SK-N-SH treated with all-trans-retinoic acid at 6 μM for 48 hours (cell line): ENCODE data around the gene PIGX.
"Not testable (repeated sequence)": the region's sequence is repeated elsewhere in the genome, so short reads cannot be mapped to it uniquely, and the experiment has no call there.

ENCODE experiments used
- ATAC-seq: fragments of 200-7000 bp; cut with Tn5 transposase; 3 replicates; pipeline ENCODE4 v1.9.1; 2020; ENCODE audit warnings: mild to moderate bottlenecking, moderate library complexity
- ARNTL ChIP-seq: fragments of 450-650 bp; formaldehyde crosslinking; IDR thresholded peaks from 2 replicates; pipeline ENCODE4 v1.5.0; 2020; ENCODE audit warnings: low read depth, mild to moderate bottlenecking, moderate library complexity, borderline replicate concordance
- BACH2 ChIP-seq: fragments of 250-450 bp; sonication (Bioruptor Pico); IDR thresholded peaks from 2 replicates; pipeline ENCODE4 v1.9.0; 2021; ENCODE audit warnings: mild to moderate bottlenecking, borderline replicate concordance
- CSDC2 ChIP-seq: fragments of 250-450 bp; sonication (Bioruptor Pico); IDR thresholded peaks from 2 replicates; pipeline ENCODE4 v1.5.0; 2020; ENCODE audit warnings: mild to moderate bottlenecking, moderate library complexity
- ESRRG ChIP-seq: fragments of 250-450 bp; sonication (Bioruptor Pico); IDR thresholded peaks from 2 replicates; pipeline ENCODE4 v1.6.1; 2021; ENCODE audit warnings: mild to moderate bottlenecking
- GLIS3 ChIP-seq: fragments of 250-450 bp; sonication (Bioruptor Pico); IDR thresholded peaks from 2 replicates; pipeline ENCODE4 v1.5.0; 2020; ENCODE audit warnings: mild to moderate bottlenecking, moderate library complexity
- ISL1 ChIP-seq: fragments of 250-450 bp; sonication (Bioruptor Pico); IDR thresholded peaks from 2 replicates; pipeline ENCODE4 v2.1.2; 2022; ENCODE audit warnings: mild to moderate bottlenecking, moderate library complexity
- OSR1 ChIP-seq: fragments of 250-450 bp; sonication (Bioruptor Pico); IDR thresholded peaks from 2 replicates; pipeline ENCODE4 v1.8.0; 2022; ENCODE audit warnings: moderate library complexity, mild to moderate bottlenecking, inconsistent platforms
- PPARA ChIP-seq: fragments of 250-450 bp; sonication (Bioruptor Pico); IDR thresholded peaks from 2 replicates; pipeline ENCODE4 v1.5.0; 2020; ENCODE audit warnings: mild to moderate bottlenecking, borderline replicate concordance
- RARB ChIP-seq: fragments of 250-450 bp; sonication (Bioruptor Pico); IDR thresholded peaks from 2 replicates; pipeline ENCODE4 v1.8.0; 2021; ENCODE audit warnings: mild to moderate bottlenecking, moderate library complexity
- SNAI2 ChIP-seq: fragments of 250-450 bp; sonication (Bioruptor Pico); IDR thresholded peaks from 2 replicates; pipeline ENCODE4 v1.5.0; 2020; ENCODE audit warnings: mild to moderate bottlenecking, moderate library complexity
- TCF4 ChIP-seq: fragments of 250-450 bp; sonication (Bioruptor Pico); IDR thresholded peaks from 2 replicates; pipeline ENCODE4 v1.8.0; 2021; ENCODE audit warnings: mild to moderate bottlenecking, moderate library complexity, borderline replicate concordance
- TOX ChIP-seq: fragments of 250-450 bp; sonication (Bioruptor Pico); IDR thresholded peaks from 2 replicates; pipeline ENCODE4 v1.8.0; 2021; ENCODE audit warnings: mild to moderate bottlenecking, moderate library complexity, borderline replicate concordance
- ZC3H10 ChIP-seq: fragments of 250-450 bp; sonication (Bioruptor Pico); IDR thresholded peaks from 2 replicates; pipeline ENCODE4 v1.5.1; 2021; ENCODE audit warnings: mild to moderate bottlenecking, moderate library complexity
- ZFP3 ChIP-seq: fragments of 250-450 bp; sonication (Bioruptor Pico); IDR thresholded peaks from 2 replicates; pipeline ENCODE4 v1.5.0; 2020; ENCODE audit warnings: mild to moderate bottlenecking, moderate library complexity
- ZFP30 ChIP-seq: fragments of 450-650 bp; formaldehyde crosslinking; IDR thresholded peaks from 2 replicates; pipeline ENCODE4 v1.5.0; 2022; ENCODE audit warnings: mild to moderate bottlenecking, moderate library complexity
- ZNF565 ChIP-seq: fragments of 450-650 bp; formaldehyde crosslinking; conservative IDR thresholded peaks from 2 replicates; pipeline ENCODE4 v1.5.0; 2020; ENCODE audit warnings: low read depth, mild to moderate bottlenecking, moderate library complexity
- ZNF8 ChIP-seq: fragments of 450-650 bp; formaldehyde crosslinking; IDR thresholded peaks from 2 replicates; pipeline ENCODE4 v1.5.0; 2020; ENCODE audit warnings: mild to moderate bottlenecking, moderate library complexity
- TF ChIP-seq, protein P1 (sequence below): fragments of 250-450 bp; sonication (Bioruptor Pico); IDR thresholded peaks from 2 replicates; pipeline ENCODE4 v1.8.0; 2021; ENCODE audit warnings: low read depth, mild to moderate bottlenecking, moderate library complexity, borderline replicate concordance
- TF ChIP-seq, protein P2 (sequence below): fragments of 250-450 bp; sonication (Bioruptor Pico); IDR thresholded peaks from 2 replicates; pipeline ENCODE4 v1.8.0; 2020; ENCODE audit warnings: mild to moderate bottlenecking, moderate library complexity, borderline replicate concordance
- TF ChIP-seq, protein P3 (sequence below): fragments of 250-450 bp; sonication (Bioruptor Pico); IDR thresholded peaks from 2 replicates; pipeline ENCODE4 v1.5.1; 2021; ENCODE audit warnings: mild to moderate bottlenecking, moderate library complexity
- TF ChIP-seq, protein P4 (sequence below): fragments of 250-450 bp; sonication (Bioruptor Pico); IDR thresholded peaks from 2 replicates; pipeline ENCODE4 v1.5.1; 2020; ENCODE audit warnings: low read depth, mild to moderate bottlenecking, moderate library complexity

PIGX gene

DNA sequence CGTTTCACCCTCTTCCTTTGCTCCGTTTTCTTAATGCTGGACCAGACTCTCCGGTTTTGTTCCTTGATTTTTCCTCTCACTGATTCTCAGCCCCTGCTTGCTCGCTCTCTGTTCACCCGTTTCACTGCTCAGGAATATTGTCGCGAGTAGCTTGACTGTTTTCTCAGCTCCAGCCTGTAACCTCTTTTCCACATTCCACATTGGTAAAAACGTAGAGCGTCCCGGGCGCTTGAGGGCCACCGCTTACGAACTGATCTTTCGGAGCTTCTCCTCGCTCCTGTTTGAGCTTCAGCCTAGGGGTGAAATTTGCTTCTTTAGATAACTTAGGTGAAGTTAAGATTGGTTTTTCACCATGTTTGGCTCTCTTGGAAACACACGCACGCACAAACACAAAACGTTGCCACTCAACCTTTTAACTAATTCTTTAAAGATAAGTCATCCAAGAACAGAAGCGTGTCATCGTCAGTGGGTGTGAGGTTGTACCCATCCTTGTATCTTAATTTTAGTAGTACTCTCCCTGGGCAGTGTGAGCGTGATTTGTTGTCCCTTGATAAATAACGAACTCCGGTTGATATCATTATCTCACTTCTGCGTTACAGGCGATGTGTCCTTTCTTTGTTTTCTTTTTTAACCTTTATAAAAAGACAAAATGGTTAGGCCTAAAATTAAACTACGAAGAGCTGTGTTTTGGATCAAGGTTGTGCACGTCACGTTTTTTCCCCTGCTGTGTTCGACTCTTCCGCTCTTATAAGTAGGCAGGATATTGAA lies 28.5 kb downstream of the PIGX start (continued):
- TF ChIP-seq, protein P1, sequence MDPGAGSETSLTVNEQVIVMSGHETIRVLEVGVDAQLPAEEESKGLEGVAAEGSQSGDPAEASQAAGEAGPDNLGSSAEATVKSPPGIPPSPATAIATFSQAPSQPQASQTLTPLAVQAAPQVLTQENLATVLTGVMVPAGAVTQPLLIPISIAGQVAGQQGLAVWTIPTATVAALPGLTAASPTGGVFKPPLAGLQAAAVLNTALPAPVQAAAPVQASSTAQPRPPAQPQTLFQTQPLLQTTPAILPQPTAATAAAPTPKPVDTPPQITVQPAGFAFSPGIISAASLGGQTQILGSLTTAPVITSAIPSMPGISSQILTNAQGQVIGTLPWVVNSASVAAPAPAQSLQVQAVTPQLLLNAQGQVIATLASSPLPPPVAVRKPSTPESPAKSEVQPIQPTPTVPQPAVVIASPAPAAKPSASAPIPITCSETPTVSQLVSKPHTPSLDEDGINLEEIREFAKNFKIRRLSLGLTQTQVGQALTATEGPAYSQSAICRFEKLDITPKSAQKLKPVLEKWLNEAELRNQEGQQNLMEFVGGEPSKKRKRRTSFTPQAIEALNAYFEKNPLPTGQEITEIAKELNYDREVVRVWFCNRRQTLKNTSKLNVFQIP (CRISPR knock-in tag), result no peak
- TF ChIP-seq TCF4 (no peak), CSDC2 (CRISPR knock-in tag) (no peak), ESRRG (CRISPR knock-in tag) (no peak), ZFP30 (CRISPR knock-in tag) (no peak), ZFP3 (no peak)
- TF ChIP-seq, protein P2, sequence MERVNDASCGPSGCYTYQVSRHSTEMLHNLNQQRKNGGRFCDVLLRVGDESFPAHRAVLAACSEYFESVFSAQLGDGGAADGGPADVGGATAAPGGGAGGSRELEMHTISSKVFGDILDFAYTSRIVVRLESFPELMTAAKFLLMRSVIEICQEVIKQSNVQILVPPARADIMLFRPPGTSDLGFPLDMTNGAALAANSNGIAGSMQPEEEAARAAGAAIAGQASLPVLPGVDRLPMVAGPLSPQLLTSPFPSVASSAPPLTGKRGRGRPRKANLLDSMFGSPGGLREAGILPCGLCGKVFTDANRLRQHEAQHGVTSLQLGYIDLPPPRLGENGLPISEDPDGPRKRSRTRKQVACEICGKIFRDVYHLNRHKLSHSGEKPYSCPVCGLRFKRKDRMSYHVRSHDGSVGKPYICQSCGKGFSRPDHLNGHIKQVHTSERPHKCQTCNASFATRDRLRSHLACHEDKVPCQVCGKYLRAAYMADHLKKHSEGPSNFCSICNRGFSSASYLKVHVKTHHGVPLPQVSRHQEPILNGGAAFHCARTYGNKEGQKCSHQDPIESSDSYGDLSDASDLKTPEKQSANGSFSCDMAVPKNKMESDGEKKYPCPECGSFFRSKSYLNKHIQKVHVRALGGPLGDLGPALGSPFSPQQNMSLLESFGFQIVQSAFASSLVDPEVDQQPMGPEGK (CRISPR knock-in tag), result no peak
- TF ChIP-seq, protein P3, sequence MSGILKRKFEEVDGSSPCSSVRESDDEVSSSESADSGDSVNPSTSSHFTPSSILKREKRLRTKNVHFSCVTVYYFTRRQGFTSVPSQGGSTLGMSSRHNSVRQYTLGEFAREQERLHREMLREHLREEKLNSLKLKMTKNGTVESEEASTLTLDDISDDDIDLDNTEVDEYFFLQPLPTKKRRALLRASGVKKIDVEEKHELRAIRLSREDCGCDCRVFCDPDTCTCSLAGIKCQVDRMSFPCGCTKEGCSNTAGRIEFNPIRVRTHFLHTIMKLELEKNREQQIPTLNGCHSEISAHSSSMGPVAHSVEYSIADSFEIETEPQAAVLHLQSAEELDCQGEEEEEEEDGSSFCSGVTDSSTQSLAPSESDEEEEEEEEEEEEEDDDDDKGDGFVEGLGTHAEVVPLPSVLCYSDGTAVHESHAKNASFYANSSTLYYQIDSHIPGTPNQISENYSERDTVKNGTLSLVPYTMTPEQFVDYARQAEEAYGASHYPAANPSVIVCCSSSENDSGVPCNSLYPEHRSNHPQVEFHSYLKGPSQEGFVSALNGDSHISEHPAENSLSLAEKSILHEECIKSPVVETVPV, result no peak

DNA sequence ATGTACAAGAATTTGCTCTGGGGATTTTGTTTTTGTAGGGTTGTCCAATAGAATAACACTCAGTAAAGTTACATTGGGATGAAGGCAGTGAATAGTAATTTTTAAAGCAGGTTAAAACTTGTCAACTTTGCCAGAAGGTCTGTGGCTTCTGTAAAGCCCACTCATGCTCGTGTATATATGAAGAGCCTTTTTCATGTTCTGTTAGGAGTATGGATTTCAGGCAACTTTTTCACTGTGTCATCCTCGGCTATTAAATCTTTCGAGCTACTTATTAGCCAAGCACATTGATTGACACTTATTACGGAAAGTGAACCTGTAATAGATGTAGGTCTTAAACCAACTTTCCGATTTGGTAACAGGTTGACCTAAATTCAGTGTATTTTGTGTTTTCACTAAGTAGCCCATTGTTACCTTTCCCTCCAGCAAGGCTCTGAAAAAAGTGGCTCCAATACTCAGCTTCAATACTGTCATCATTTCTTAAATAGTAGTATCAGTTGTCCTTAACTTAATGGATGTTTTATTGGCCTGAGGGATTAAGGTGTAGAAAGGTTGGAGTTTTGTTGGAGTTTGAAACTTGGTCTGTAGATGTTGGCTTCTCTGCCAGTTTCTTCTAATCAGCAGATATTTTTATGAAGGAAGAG lies 29.2 kb downstream of the PIGX start:
- no peak for ATAC-seq
- TF ChIP-seq, protein P1 (CRISPR knock-in tag), result no peak
- TF ChIP-seq ARNTL (CRISPR knock-in tag) (no peak), ISL1 (CRISPR knock-in tag) (no peak), PPARA (CRISPR knock-in tag) (no peak), ZC3H10 (CRISPR knock-in tag) (no peak), ZNF565 (CRISPR knock-in tag) (no peak), ZNF8 (CRISPR knock-in tag) (no peak), TCF4 (no peak), SNAI2 (CRISPR knock-in tag) (no peak), ESRRG (CRISPR knock-in tag) (no peak), GLIS3 (CRISPR knock-in tag) (no peak), RARB (CRISPR knock-in tag) (no peak), TOX (CRISPR knock-in tag) (no peak), ZFP3 (no peak), CSDC2 (CRISPR knock-in tag) (no peak), BACH2 (CRISPR knock-in tag) (no peak), OSR1 (CRISPR knock-in tag) (no peak), ZFP30 (CRISPR knock-in tag) (no peak)
- TF ChIP-seq, protein P4, sequence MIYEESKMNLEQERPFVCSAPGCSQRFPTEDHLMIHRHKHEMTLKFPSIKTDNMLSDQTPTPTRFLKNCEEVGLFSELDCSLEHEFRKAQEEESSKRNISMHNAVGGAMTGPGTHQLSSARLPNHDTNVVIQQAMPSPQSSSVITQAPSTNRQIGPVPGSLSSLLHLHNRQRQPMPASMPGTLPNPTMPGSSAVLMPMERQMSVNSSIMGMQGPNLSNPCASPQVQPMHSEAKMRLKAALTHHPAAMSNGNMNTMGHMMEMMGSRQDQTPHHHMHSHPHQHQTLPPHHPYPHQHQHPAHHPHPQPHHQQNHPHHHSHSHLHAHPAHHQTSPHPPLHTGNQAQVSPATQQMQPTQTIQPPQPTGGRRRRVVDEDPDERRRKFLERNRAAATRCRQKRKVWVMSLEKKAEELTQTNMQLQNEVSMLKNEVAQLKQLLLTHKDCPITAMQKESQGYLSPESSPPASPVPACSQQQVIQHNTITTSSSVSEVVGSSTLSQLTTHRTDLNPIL (CRISPR knock-in tag), result no peak
- TF ChIP-seq, protein P2 (CRISPR knock-in tag), result no peak

DNA sequence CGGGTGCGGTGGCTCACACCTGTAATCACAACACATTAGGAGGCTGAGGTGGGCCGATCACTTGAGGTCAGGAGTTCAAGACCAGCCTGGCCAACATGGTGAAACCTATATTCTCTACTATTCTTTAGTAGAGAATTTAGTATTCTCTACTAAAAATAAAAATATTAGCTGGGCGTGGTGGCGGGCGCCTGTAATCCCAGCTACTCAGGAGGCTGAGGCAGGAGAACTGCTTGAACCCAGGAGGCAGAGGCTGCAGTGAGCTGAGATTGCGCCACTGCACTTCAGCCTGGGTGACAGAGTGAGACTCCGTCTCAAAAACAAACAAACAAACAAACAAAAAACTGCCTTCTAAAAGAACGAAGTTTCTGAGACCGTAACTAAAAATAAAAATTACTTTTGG lies 31.4 kb downstream of the PIGX start:
- ATAC-seq, result not testable (repeated sequence)
